ENCODE data around the gene ABHD18.

GRCh38 chr4:128060121-128060698 is 95.0 kb downstream of the ABHD18 start:
- TF ChIP-seq CTCF (IDR thresholded peaks at IDR 0.05): no peak
- no peak for TF ChIP-seq EZH2phosphoT487 (IDR thresholded peaks at IDR 0.05)
- no peak for TF ChIP-seq EZH2 (IDR thresholded peaks at IDR 0.05)

Measured in neural progenitor cell (in vitro differentiated cells).